OCI-LY7 (cell line): ENCODE results near the gene HS1BP3. TPM values are rescaled to one million over a fixed set of nuclear protein-coding genes. Genes with fewer than 3 reads are reported as not detected.

ENCODE experiments used
- BruUV-seq: library from RNA; stranded (reverse); fragments of 400-500 nt; replicated peaks from 2 replicates; lab custom pipeline; 2021; lab: Mats Ljungman, UMichigan
- CTCF ChIA-PET: fragments of 300-600 bp; sonication (Branson Sonifier 250); formaldehyde crosslinking; loops from one replicate; lab custom pipeline; 2022; ENCODE audit warnings: antibody characterized with exemption; ENCODE audit not compliant: unreplicated experiment; lab: Charles Lee
- POLR2A ChIA-PET: fragments of 300-600 bp; sonication (Branson Sonifier 250); formaldehyde crosslinking; loops from one replicate; lab custom pipeline; 2022; ENCODE audit warnings: antibody characterized with exemption; lab: Charles Lee
- DNase-seq: peaks from one replicate; pipeline ENCODE4 v3.0.0-alpha.2; 2015; ENCODE audit warnings: low spot score
- H2AFZ ChIP-seq: fragments of 200-600 bp; sonication (generic), shearing (Covaris generic); 2 replicates; pipeline ENCODE4 v1.6.1; 2014; ENCODE audit warnings: mild to moderate bottlenecking, antibody characterized with exemption, low read length, moderate library complexity
- H3K27ac ChIP-seq: fragments of 200-600 bp; sonication (generic); 2 replicates; pipeline ENCODE4 v1.5.1; 2014; ENCODE audit warnings: mixed run types, low read depth, mild to moderate bottlenecking, moderate library complexity, low read length, inconsistent platforms; ENCODE audit not compliant: poor library complexity, severe bottlenecking
- H3K36me3 ChIP-seq: fragments of 200-600 bp; sonication (generic); 2 replicates; pipeline ENCODE4 v1.6.1; 2014; ENCODE audit warnings: mild to moderate bottlenecking, antibody characterized with exemption, low read length, moderate library complexity, mixed read lengths; ENCODE audit not compliant: insufficient read depth
- H3K4me1 ChIP-seq: fragments of 200-600 bp; sonication (generic); 2 replicates; pipeline ENCODE4 v1.5.1; 2014; ENCODE audit warnings: mild to moderate bottlenecking, low read length; ENCODE audit not compliant: insufficient read depth, poor library complexity, severe bottlenecking
- H3K4me2 ChIP-seq: fragments of 200-600 bp; sonication (generic); 2 replicates; pipeline ENCODE4 v1.6.1; 2014; ENCODE audit warnings: mild to moderate bottlenecking, low read length
- H3K4me3 ChIP-seq: fragments of 200-600 bp; sonication (generic); 2 replicates; pipeline ENCODE4 v1.5.1; 2014; ENCODE audit warnings: mild to moderate bottlenecking, low read depth, low read length; ENCODE audit not compliant: poor library complexity, severe bottlenecking
- H3K79me2 ChIP-seq: fragments of 200-600 bp; sonication (generic); 2 replicates; pipeline ENCODE4 v1.6.1; 2016; ENCODE audit warnings: low read depth, mild to moderate bottlenecking, low read length, moderate library complexity, mixed read lengths; ENCODE audit not compliant: insufficient read depth
- H3K9me2 ChIP-seq: fragments of 200-600 bp; sonication (generic); 2 replicates; pipeline ENCODE4 v1.6.1; 2016; ENCODE audit warnings: mild to moderate bottlenecking, low read length, mixed read lengths; ENCODE audit not compliant: insufficient read depth
- H3K9me3 ChIP-seq: fragments of 200-600 bp; sonication (generic); 2 replicates; pipeline ENCODE4 v1.6.1; 2014; ENCODE audit warnings: mild to moderate bottlenecking, mixed run types, low read length, mixed read lengths
- H4K20me1 ChIP-seq: fragments of 200-600 bp; sonication (generic); 2 replicates; pipeline ENCODE4 v1.6.1; 2014; ENCODE audit warnings: mild to moderate bottlenecking, antibody characterized with exemption, low read length, moderate library complexity, mixed read lengths; ENCODE audit not compliant: insufficient read depth
- CTCF ChIP-seq: fragments of 200-600 bp; sonication (generic); conservative IDR thresholded peaks from 2 replicates; pipeline ENCODE4 v1.5.1; 2014; ENCODE audit warnings: mild to moderate bottlenecking, antibody characterized with exemption, low read length, moderate library complexity, mixed read lengths
- EZH2phosphoT487 ChIP-seq: fragments of 200-600 bp; sonication (generic); IDR thresholded peaks from 2 replicates; pipeline ENCODE4 v1.6.1; 2018; ENCODE audit warnings: low read depth, borderline replicate concordance, mild to moderate bottlenecking, mixed run types, antibody characterized with exemption, low read length, moderate library complexity, mixed read lengths
- intact Hi-C: fragments of 100-400 bp; cut with micrococcal nuclease; formaldehyde crosslinking; loops from one replicate; pipeline ENCODE4 v1.10.0; 2022; ENCODE audit not compliant: unreplicated experiment
- total RNA-seq, 2 experiments: library from RNA; depleted of rRNA in 1 of 2; stranded (reverse); fragments of >200 nt in 1 of 2; shearing (Covaris generic) in 1 of 2; gene quantifications; 2 replicates each; pipeline ENCODE4 v1.2.3, GENCODE V29; 2014 to 2022

HS1BP3 gene
- total RNA-seq, 2 experiments from 2014 or later, result 10.6 to 15.2 TPM

GRCh38 chr2:20620271-20620681 lies 30.6 kb downstream of the HS1BP3 start:
- no peaks in the 10 kb centered on the region for H3K4me1 ChIP-seq
- ChIA-PET CTCF (no interaction called here), POLR2A (no interaction called here)
- no peak overlapping the region for H2AFZ ChIP-seq
- DNase-seq, result no peak
- H3K4me3 ChIP-seq, result no peak overlapping the region
- BruUV-seq, result no TSS peak
- intact Hi-C loops, result no loop called here
- no peak for TF ChIP-seq EZH2phosphoT487
- TF ChIP-seq CTCF, result no peak
- H3K36me3 ChIP-seq, result no peaks in the 10 kb centered on the region
- H3K9me2 ChIP-seq, result no peaks in the 10 kb centered on the region
- H4K20me1 ChIP-seq, result no peaks in the 10 kb centered on the region
- no peaks in the 10 kb centered on the region for H3K79me2 ChIP-seq
- no peak overlapping the region for H3K27ac ChIP-seq
- H3K9me3 ChIP-seq, result no peaks in the 10 kb centered on the region
- no peak overlapping the region for H3K4me2 ChIP-seq

GRCh38 chr2:20619624-20620024 lies 31.3 kb downstream of the HS1BP3 start:
- Histone ChIP-seq H3K9me3 (no peaks in the 10 kb centered on the region), H3K4me2 (no peak overlapping the region), H4K20me1 (no peaks in the 10 kb centered on the region), H3K36me3 (no peaks in the 10 kb centered on the region), H3K9me2 (no peaks in the 10 kb centered on the region), H3K4me1 (no peaks in the 10 kb centered on the region), H3K4me3 (no peak overlapping the region), H2AFZ (no peak overlapping the region), H3K79me2 (no peaks in the 10 kb centered on the region), H3K27ac (no peak overlapping the region)
- intact Hi-C loops, result no loop called here
- DNase-seq, result no peak
- ChIA-PET POLR2A (interaction anchor here (1.0 kb wide), 1 partner anchor 94 kb away, joined by 4 read pairs; no protein-coding TSS in a partner anchor), CTCF (no interaction called here)
- no TSS peak for BruUV-seq
- no peak for TF ChIP-seq CTCF
- TF ChIP-seq EZH2phosphoT487, result no peak

- intact Hi-C loops, result no loop called here
- BruUV-seq, result no TSS peak
- no peak for DNase-seq
These were observed 31.9 kb downstream of the HS1BP3 start for GRCh38 chr2:20618886-20619521.

More at GRCh38 chr2:20618886-20619521, 31.9 kb downstream of the HS1BP3 start:
- Histone ChIP-seq H3K4me2 (no peak overlapping the region), H4K20me1 (no peaks in the 10 kb centered on the region), H3K9me2 (no peaks in the 10 kb centered on the region), H3K36me3 (no peaks in the 10 kb centered on the region), H3K9me3 (no peaks in the 10 kb centered on the region), H3K4me1 (peaks cover 6% of the 10 kb centered on the region), H3K27ac (no peak overlapping the region), H2AFZ (no peak overlapping the region), H3K4me3 (no peak overlapping the region), H3K79me2 (no peaks in the 10 kb centered on the region)
- POLR2A ChIA-PET, result interaction anchor here (1.0 kb wide), 1 partner anchor 93 kb away, joined by 4 read pairs; no protein-coding TSS in a partner anchor
- CTCF ChIA-PET, result no interaction called here
- TF ChIP-seq EZH2phosphoT487 (no peak), CTCF (no peak)
